Naive thymus-derived CD8-positive, alpha-beta T cell (primary cell): ENCODE data around the gene TRABD2A. TPM values are rescaled to one million over a fixed set of nuclear protein-coding genes. Genes with fewer than 3 reads are reported as not detected.

Experiments
- ATAC-seq, 2 donors: fragments of 150-1000 bp; cut with Tn5 transposase in 1 of 2; sonication (Bioruptor Pico), chemical (Tn5 transposase) in 1 of 2; 1 replicate in 1 of 2; 2 replicates in 1 of 2; pipeline ENCODE4 v1.10.0; 2021; ENCODE audit warnings: mild to moderate bottlenecking in 2 of 2, moderate library complexity in 2 of 2
- POLR2A ChIA-PET: fragments of 350-600 bp; sonication (Branson Sonifier 250); formaldehyde crosslinking; loops from one replicate; lab custom pipeline; 2021; ENCODE audit warnings: antibody characterized with exemption; lab: Charles Lee
- DNase-seq, 10 donors: peaks; one replicate each; pipeline versions ENCODE4 v3.0.0 to v3.0.0-alpha.2; 2020 to 2022
- H3K27ac Mint-ChIP-seq, 10 donors: one replicate each; pipeline ENCODE4 v1.8.0; 2020 to 2022; ENCODE audit warnings: mild to moderate bottlenecking in 10 of 10, mixed read lengths in 10 of 10, moderate library complexity in 4 of 10, inconsistent platforms in 1 of 10
- H3K27me3 Mint-ChIP-seq, 5 donors: one replicate each; pipeline ENCODE4 v1.8.0; 2021 to 2022; ENCODE audit warnings: mixed read lengths in 5 of 5
- H3K36me3 Mint-ChIP-seq, 3 donors: one replicate each; pipeline ENCODE4 v1.8.0; 2020 to 2022; ENCODE audit warnings: mixed read lengths in 3 of 3, mild to moderate bottlenecking in 2 of 3, inconsistent platforms in 1 of 3
- H3K4me1 Mint-ChIP-seq, 4 donors: one replicate each; pipeline ENCODE4 v1.8.0; 2021 to 2022; ENCODE audit warnings: mixed read lengths in 4 of 4
- H3K4me3 Mint-ChIP-seq, 10 donors: one replicate each; pipeline ENCODE4 v1.8.0; 2020 to 2022; ENCODE audit warnings: mild to moderate bottlenecking in 10 of 10, mixed read lengths in 10 of 10, moderate library complexity in 6 of 10, inconsistent platforms in 1 of 10
- H3K9me3 Mint-ChIP-seq, 9 donors: one replicate each; pipeline ENCODE4 v1.8.0; 2020 to 2022; ENCODE audit warnings: mixed read lengths in 9 of 9, mild to moderate bottlenecking in 3 of 9, inconsistent platforms in 1 of 9, moderate library complexity in 1 of 9
- polyA plus RNA-seq, 3 donors: library from polyadenylated mRNA; unstranded; fragments of 300-500 nt; fragmentation: Illumina TruSeq; gene quantifications; one replicate each; pipeline ENCODE4 v1.2.3, GENCODE V29; 2021
- total RNA-seq, 8 experiments: library from RNA in 2 of 8; stranded (reverse) in 2 of 8; gene quantifications; one replicate each; pipeline ENCODE4 v1.2.3 and lab custom pipeline; 2021 to 2026

The TRABD2A gene
- total and polyA plus RNA-seq, 5 experiments from 2014 or later, result 70.1 to 173 (median 165) TPM

DNA sequence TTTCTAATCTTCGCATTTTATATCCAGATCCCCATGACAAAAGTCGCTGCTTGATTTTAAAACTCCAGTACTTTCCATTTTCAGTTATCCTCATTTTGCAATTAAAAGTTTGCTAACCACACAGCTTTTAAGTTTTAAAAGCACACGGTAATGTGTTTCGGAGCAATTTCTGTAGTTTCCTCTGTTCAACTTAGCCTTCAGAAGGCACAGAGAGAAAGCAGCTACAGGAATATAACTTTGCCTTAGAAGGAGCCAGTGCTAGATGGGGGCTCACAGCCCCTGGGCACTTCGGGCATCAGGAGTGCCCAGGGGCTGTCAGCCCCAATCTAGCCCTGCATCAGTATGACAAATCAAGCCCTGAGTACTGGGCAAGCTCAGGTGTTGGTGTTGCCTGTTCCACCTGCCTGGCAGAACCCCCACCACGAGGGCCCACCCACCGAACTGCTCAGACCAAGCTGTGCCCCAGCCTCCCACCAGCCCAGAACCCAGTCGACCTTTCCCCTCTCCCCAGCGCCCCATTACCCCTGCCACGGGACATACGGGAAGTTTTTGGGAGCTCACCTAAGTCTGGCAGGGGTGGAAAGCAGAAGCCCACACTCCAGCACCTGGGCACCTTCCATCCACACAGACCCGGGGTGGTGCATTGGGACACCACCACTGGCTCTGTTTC lies 47.3 kb downstream of the TRABD2A start:
- ATAC-seq, result peak; percentile 51 to 54
- H3K27me3 Mint-ChIP-seq, result no peaks in the 10 kb centered on the region
- H3K4me1 Mint-ChIP-seq, result peaks cover 32 to 51% (median 35%) of the 10 kb centered on the region in 4 donors

DNA sequence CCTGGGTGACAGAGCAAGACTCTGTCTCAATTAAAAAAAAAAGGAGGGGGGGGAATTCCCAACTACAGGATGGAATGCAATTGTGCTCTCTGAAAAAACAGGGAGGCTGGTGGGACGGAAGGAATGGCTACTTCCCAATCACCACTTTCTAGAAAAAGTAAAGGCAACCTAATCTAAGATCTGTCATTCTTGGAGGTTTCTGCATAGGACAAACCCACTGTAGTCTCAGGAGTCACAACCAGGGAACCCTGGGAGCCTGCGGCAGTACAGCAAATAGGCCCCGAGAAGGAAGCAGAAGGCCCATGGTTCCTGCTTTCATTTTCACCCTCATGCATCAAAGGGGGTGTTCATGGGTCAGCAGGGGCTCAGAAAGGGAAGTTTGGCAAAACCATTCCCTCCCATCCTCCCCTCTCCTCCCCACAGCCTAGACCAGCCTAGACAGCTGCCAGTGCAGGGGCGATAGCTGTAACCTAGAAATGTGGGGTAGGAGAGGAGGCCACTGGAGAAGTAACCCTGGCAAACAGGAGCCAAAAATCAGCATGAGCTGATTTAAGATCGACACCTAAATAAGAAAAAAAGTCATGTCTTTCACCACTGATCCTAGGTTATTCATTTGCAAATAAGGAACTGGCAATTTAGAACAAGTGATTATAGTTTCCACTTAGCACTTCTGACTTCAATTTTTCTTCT lies 48.0 kb downstream of the TRABD2A start:
- Mint-ChIP-seq H3K27me3 (no peaks in the 10 kb centered on the region), H3K27ac (no peak overlapping the region), H3K4me3 (peak overlapping the region in 8 of 10 donors; percentile 49 to 85 (median 82)), H3K9me3 (peaks cover 0 to 14% (median 9%) of the 10 kb centered on the region in 9 donors), H3K36me3 (peaks cover 18 to 58% (median 41%) of the 10 kb centered on the region in 3 donors), H3K4me1 (peaks cover 25 to 44% (median 31%) of the 10 kb centered on the region in 4 donors)
- DNase-seq (peak in 2 of 10 donors; percentile 22 to 30), ATAC-seq (peak; percentile 51 to 52)
- POLR2A ChIA-PET, result interaction anchor here (0.6 to 3.5 kb wide), 12 partner anchors 10 to 567 kb away, joined by 3 to 33 read pairs (median 6); no protein-coding TSS in a partner anchor

More for the DNA sequence above, 47.3 kb downstream of the TRABD2A start:
- peak in 1 of 10 donors; percentile 18 for DNase-seq
- Mint-ChIP-seq H3K36me3 (peaks cover 18 to 59% (median 43%) of the 10 kb centered on the region in 3 donors), H3K4me3 (peak overlapping the region in 8 of 10 donors; percentile 49 to 85 (median 82)), H3K27ac (no peak overlapping the region), H3K9me3 (peaks cover 0 to 14% (median 9%) of the 10 kb centered on the region in 9 donors)
- POLR2A ChIA-PET, result interaction anchor here (0.7 to 3.5 kb wide), 10 partner anchors 9 to 73 kb away, joined by 3 to 33 read pairs (median 8); no protein-coding TSS in a partner anchor

DNA sequence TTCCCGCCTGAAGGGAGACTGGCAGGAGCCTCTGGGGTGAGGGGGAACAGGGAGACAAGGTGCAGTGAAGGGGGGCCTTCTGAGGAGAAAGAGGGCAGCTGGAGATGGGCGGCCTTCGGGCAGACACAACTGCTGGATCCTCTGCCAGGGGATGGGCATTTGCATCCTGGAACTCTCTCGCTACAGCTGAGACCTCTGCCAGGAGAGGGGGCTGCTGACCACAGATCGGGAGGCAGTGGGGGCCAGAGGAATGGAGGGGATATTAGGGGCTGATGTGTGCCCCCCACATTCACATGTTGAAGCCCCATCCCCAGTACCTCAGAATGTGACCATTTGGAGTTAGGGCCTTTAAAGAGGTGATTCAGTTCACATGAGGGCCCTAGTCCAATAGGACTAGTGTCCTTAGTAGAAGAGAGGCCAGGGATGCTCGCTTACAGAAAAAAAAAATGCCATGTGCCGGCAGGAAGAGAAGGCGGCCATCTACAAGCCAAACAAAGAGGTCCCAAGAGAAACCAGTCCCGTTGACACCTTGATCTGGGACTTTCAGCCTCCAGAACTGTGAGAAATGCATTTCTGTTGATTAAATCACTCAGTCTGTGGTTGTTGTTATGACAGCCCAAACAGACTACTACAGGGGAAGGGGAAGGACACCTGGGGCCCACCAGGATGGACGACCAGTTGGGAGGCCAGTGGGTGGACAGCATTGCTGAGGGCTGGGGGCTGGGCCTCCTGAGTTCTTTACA lies 50.0 kb downstream of the TRABD2A start:
- ATAC-seq, result peak; percentile 23 to 33
- H3K4me1 Mint-ChIP-seq, result peaks cover 10 to 38% (median 22%) of the 10 kb centered on the region in 4 donors
- no peak overlapping the region for H3K27ac Mint-ChIP-seq
- H3K36me3 Mint-ChIP-seq, result peaks cover 8 to 53% (median 33%) of the 10 kb centered on the region in 3 donors
- no peak for DNase-seq
- peaks cover 0 to 5% (median 1%) of the 10 kb centered on the region in 9 donors for H3K9me3 Mint-ChIP-seq
- no peaks in the 10 kb centered on the region for H3K27me3 Mint-ChIP-seq
- POLR2A ChIA-PET, result interaction anchor here (0.7 to 3.5 kb wide), 8 partner anchors 10 to 64 kb away, joined by 3 to 33 read pairs (median 8); no protein-coding TSS in a partner anchor
- peak overlapping the region in 6 of 10 donors; percentile 25 to 85 (median 46) for H3K4me3 Mint-ChIP-seq

DNA sequence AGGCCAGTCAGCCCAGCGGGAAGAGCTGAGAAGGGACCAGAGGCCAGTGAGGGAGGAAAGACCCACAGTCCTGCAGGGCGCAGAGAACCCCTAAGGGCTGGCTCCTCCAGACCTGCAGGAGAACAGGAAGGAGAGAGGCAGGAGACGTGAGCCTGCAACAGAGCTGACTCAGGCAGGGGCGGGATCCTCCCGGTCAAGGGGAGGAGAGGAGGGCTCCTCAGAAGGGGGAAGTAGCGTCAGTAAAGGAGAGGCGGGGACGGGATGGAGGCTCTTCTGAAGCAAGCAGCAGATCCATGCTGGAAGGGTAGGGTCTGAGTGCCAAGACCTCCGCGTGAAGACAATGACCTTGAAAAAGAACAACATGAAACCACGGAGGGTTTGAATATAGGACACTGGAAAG lies 50.8 kb downstream of the TRABD2A start:
- Mint-ChIP-seq H3K36me3 (peaks cover 5 to 49% (median 32%) of the 10 kb centered on the region in 3 donors), H3K4me3 (no peak overlapping the region), H3K27me3 (no peaks in the 10 kb centered on the region), H3K9me3 (peaks cover 0 to 2% (median 0%) of the 10 kb centered on the region in 9 donors), H3K27ac (no peak overlapping the region), H3K4me1 (peaks cover 9 to 37% (median 19%) of the 10 kb centered on the region in 4 donors)
- POLR2A ChIA-PET, result interaction anchor here (0.7 to 6.2 kb wide), 2 partner anchors 10 to 16 kb away, joined by 4 to 36 read pairs; no protein-coding TSS in a partner anchor
- DNase-seq (no peak), ATAC-seq (no peak)

DNA sequence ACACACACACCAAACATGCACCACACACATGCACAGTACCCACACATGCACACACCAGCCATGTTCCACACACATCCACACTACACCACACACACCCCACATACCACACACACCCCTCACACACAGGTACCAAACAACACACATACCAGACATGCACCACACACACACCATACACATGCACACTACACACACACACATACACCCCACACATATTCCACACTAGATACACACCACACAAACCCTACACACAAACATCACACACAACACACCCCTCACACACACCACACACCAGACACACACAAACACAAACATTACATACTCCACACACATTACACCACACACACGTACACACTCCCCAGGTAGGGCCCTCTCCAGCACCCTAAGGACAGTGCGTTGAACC lies 51.2 kb downstream of the TRABD2A start:
- DNase-seq (no peak), ATAC-seq (no peak)
- peaks cover 5 to 49% (median 33%) of the 10 kb centered on the region in 3 donors for H3K36me3 Mint-ChIP-seq
- H3K4me1 Mint-ChIP-seq, result peaks cover 7 to 36% (median 19%) of the 10 kb centered on the region in 4 donors
- no peak overlapping the region for H3K27ac Mint-ChIP-seq
- POLR2A ChIA-PET, result interaction anchor here (6.2 kb wide), 1 partner anchor 10 kb away, joined by 36 read pairs; no protein-coding TSS in a partner anchor
- no peak overlapping the region for H3K4me3 Mint-ChIP-seq
- H3K9me3 Mint-ChIP-seq, result peaks cover 0 to 2% (median 0%) of the 10 kb centered on the region in 9 donors
- H3K27me3 Mint-ChIP-seq, result no peaks in the 10 kb centered on the region

DNA sequence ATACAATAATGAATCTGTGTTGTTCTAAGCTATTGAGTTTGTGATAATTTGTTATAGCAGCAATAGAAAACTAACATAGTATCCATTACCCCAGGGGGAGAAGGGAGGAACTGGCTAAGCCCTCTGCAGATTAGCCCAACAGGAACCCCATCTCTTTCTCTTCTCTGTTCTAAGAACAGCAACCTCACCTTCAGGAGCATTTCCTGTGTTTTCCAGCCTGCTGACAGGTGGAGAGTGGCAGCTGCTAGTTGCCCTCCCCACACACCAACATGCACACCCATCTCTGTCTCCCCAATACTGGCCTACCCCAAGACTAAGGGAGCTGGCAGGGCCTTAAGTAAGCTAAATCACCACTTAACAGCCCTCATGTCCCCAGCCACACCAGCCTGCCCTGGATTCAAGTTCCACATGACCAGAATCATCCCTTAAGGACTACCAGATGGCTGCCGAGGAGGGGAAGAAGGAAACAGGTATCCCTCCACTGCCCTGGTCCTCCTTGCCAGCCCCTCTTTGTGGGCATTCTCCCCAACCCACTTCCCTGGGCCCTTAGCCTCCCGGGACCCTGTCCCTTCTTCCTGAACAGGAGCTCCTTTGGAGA lies 52.8 kb downstream of the TRABD2A start:
- peaks cover 5 to 31% (median 24%) of the 10 kb centered on the region in 4 donors for H3K4me1 Mint-ChIP-seq
- peaks cover 5 to 58% (median 46%) of the 10 kb centered on the region in 3 donors for H3K36me3 Mint-ChIP-seq
- POLR2A ChIA-PET, result interaction anchor here (0.6 to 6.2 kb wide), 10 partner anchors 8 to 54 kb away, joined by 3 to 36 read pairs (median 4); no protein-coding TSS in a partner anchor
- H3K27me3 Mint-ChIP-seq, result no peaks in the 10 kb centered on the region
- peak overlapping the region in 6 of 10 donors; percentile 28 to 67 (median 56) for H3K4me3 Mint-ChIP-seq
- no peak for DNase-seq
- H3K27ac Mint-ChIP-seq, result peak overlapping the region in 1 of 10 donors; percentile 90
- peak in 1 of 2 donors; percentile 15 for ATAC-seq
- H3K9me3 Mint-ChIP-seq, result no peaks in the 10 kb centered on the region

DNA sequence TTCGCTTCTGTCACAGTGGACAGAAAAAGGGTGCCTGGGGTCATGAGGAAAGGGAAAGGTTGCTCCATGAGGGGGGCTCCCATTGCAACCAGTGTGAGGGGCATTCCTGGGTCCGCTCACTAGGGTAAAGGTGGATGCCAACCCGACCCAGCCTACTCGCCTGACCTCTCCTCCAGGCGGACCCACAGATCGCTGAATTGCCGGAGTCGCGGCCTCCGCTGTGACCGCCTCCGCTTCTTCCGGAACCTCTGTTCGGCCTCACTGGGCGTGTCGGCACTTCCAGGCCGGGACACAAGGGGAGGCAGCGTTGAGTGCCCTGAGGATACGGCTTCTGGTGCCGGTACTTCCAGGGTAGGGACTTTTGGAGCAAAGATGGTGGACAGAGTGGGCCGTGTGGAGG lies 57.1 kb downstream of the TRABD2A start:
- Mint-ChIP-seq H3K36me3 (peaks cover 8 to 68% (median 51%) of the 10 kb centered on the region in 3 donors), H3K4me1 (peaks cover 36 to 61% (median 50%) of the 10 kb centered on the region in 4 donors), H3K27ac (peak overlapping the region in 9 of 10 donors; percentile 3 to 93 (median 66)), H3K4me3 (no peak overlapping the region), H3K9me3 (no peaks in the 10 kb centered on the region), H3K27me3 (no peaks in the 10 kb centered on the region)
- DNase-seq (no peak), ATAC-seq (no peak)
- POLR2A ChIA-PET, result interaction anchor here (1.3 to 6.2 kb wide), 4 partner anchors 10 to 26 kb away, joined by 3 to 36 read pairs (median 6); no protein-coding TSS in a partner anchor

DNA sequence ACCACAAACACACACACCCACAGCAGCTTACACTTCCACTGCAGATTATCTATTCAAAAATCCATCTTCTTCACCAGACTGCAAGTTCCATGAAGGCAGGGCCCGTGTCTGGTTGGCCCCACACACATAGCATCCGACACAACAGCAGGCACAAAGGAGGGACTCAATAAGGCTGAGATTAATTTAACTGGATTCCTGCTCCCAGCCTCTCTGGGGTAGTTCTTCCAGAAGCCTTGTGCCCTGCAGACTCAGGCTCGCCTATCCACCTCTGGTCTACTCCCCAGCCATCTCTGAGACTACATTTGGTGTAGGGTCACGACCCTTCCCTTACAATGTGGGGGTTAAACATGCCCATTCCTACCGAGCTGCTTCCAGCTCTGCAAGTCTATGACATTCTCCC lies 57.7 kb downstream of the TRABD2A start:
- H3K27ac Mint-ChIP-seq, result peak overlapping the region in 9 of 10 donors; percentile 3 to 93 (median 71)
- no peaks in the 10 kb centered on the region for H3K9me3 Mint-ChIP-seq

DNA sequence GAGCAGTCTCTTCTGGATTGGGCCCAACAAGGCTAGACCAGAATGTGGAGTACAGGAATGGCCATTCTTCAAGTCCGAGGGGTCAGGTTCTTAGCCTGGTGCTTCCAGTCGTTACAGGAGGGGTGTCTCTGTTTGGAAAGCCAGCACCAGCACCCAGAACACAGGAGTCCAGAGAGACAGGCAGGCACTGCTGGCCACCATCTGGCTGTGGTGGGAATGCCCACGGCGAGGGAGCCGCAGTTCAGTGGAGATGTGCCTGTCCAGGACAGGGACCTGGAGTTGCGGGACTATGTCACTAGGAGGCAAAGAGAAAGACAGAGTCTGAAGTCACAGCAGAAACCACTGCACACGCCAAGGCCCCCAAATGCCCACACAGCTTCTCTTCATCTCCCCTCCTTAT lies 59.1 kb downstream of the TRABD2A start:
- no peak for DNase-seq
- H3K4me3 Mint-ChIP-seq, result peak overlapping the region in 2 of 10 donors; percentile 9 to 24
- ATAC-seq, result no peak
- H3K9me3 Mint-ChIP-seq, result no peaks in the 10 kb centered on the region
- no peaks in the 10 kb centered on the region for H3K27me3 Mint-ChIP-seq
- H3K4me1 Mint-ChIP-seq, result peaks cover 41 to 81% (median 68%) of the 10 kb centered on the region in 4 donors
- H3K36me3 Mint-ChIP-seq, result peaks cover 4 to 50% (median 41%) of the 10 kb centered on the region in 3 donors
- POLR2A ChIA-PET, result interaction anchor here (0.8 kb wide), 1 partner anchor 10 kb away, joined by 3 read pairs; no protein-coding TSS in a partner anchor
- H3K27ac Mint-ChIP-seq, result peak overlapping the region; percentile 19 to 93 (median 74)

More for the DNA sequence above, 57.7 kb downstream of the TRABD2A start:
- DNase-seq, result no peak
- ATAC-seq, result no peak
- peak overlapping the region in 3 of 10 donors; percentile 0 to 1 (median 1) for H3K4me3 Mint-ChIP-seq
- peaks cover 8 to 63% (median 49%) of the 10 kb centered on the region in 3 donors for H3K36me3 Mint-ChIP-seq
- no peaks in the 10 kb centered on the region for H3K27me3 Mint-ChIP-seq
- POLR2A ChIA-PET, result interaction anchor here (0.6 to 1.7 kb wide), 3 partner anchors 17 to 325 kb away, joined by 3 read pairs; no protein-coding TSS in a partner anchor
- H3K4me1 Mint-ChIP-seq, result peaks cover 41 to 67% (median 54%) of the 10 kb centered on the region in 4 donors

DNA sequence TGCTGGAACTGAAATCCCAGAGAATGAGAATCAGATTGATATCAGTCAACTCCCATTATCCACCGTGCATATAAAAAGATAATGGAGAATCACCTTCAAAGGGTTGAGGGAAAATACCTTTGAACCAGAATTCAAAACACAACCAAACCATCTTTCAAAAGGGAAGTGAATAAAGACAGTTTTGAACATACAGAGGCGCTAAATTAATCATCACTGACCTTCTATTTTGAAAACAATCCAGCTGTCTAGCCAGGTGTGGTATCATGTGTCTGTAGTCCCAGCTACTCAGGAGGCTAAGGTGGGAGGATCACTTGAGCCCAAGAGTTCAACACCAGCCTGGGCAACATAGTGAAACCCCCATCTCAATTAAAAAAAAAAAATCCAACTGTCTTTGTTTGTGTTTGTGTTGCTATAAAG lies 63.6 kb downstream of the TRABD2A start:
- Mint-ChIP-seq H3K27me3 (no peaks in the 10 kb centered on the region), H3K9me3 (no peaks in the 10 kb centered on the region), H3K36me3 (peaks cover 0 to 16% (median 11%) of the 10 kb centered on the region in 3 donors), H3K4me1 (peaks cover 34 to 84% (median 79%) of the 10 kb centered on the region in 4 donors), H3K27ac (peak overlapping the region; percentile 35 to 87 (median 76)), H3K4me3 (peak overlapping the region in 6 of 10 donors; percentile 0 to 46 (median 33))
- ATAC-seq, result peak in 1 of 2 donors; percentile 43
- DNase-seq, result no peak
- POLR2A ChIA-PET, result interaction anchor here (1.3 kb wide), 1 partner anchor 24 kb away, joined by 3 read pairs; no protein-coding TSS in a partner anchor
